DND-41 (cell line): ENCODE results near the gene CLCF1.

Experiments
- CTCF ChIP-seq: IDR thresholded peaks from 2 replicates; pipeline ENCODE4 v1.5.1; 2012; ENCODE audit warnings: borderline replicate concordance, low read length, moderate library complexity, mild to moderate bottlenecking; ENCODE audit not compliant: poor library complexity, severe bottlenecking; ENCODE audit errors: extremely low read depth
- EZH2 ChIP-seq: IDR thresholded peaks from 3 replicates; pipeline ENCODE4 v1.6.1; 2012; ENCODE audit warnings: borderline replicate concordance, low read depth, mild to moderate bottlenecking, moderate library complexity, low read length, inconsistent platforms; ENCODE audit not compliant: severe bottlenecking

- no peak for TF ChIP-seq CTCF
- TF ChIP-seq EZH2 = no peak
Observed at GRCh38 chr11:67397536-67397935, 24.1 kb upstream of the CLCF1 start.
